ENCODE results near the gene ASCL2.
A peak's percentile ranks its signal among the peaks of the same experiment; 100 is the strongest.

Gene ASCL2

GRCh38 chr11:2262301-2263070 is 7.9 kb downstream of the ASCL2 start:
- H3K4me3 ChIP-seq (ENCODE audit: low read depth, low read length): no peak overlapping the region
- H4K91ac ChIP-seq (ENCODE audit: low read depth, low read length): no peak overlapping the region
- no peak overlapping the region for H2AFZ ChIP-seq (ENCODE audit: insufficient read depth, low read length, poor library complexity)
- H2BK5ac ChIP-seq (ENCODE audit: low read depth, low read length, poor library complexity): no peak overlapping the region
- H3K9me3 ChIP-seq (ENCODE audit: insufficient read depth, low read depth, low read length): peaks cover 2% of the 10 kb centered on the region
- no peak overlapping the region for H2AK5ac ChIP-seq (ENCODE audit: low read length)
- H2BK12ac ChIP-seq (ENCODE audit: low read length): no peak overlapping the region
- DNase-seq: peak in 1 of 2 donors; percentile 41
- no peak overlapping the region for H2BK120ac ChIP-seq (ENCODE audit: insufficient read depth, low read length, poor library complexity)
- H3K4me2 ChIP-seq (ENCODE audit: low read length): no peak overlapping the region
- peaks cover under 1% of the 10 kb centered on the region in 2 experiments for H3K4me1 ChIP-seq (ENCODE audit: control insufficient read depth in 1 of 2, insufficient read depth in 2 of 2, low read length in 2 of 2)
- WGBS (ENCODE audit: extremely low coverage, insufficient coverage, insufficient read length): no CpG with 5 or more reads among the region's 18 CpGs
- H3K27ac ChIP-seq (ENCODE audit: low read depth, low read length): no peak overlapping the region
- peaks cover under 1% of the 10 kb centered on the region for H3K79me1 ChIP-seq (ENCODE audit: low read length)
- no peak overlapping the region for H4K8ac ChIP-seq (ENCODE audit: low read depth, low read length)
- H3K18ac ChIP-seq (ENCODE audit: low read length): no peak overlapping the region
- H3K14ac ChIP-seq (ENCODE audit: low read length): no peak overlapping the region
- no peak overlapping the region for H3K9ac ChIP-seq (ENCODE audit: low read length)
- H3K79me2 ChIP-seq (ENCODE audit: control insufficient read depth, insufficient read depth, low read length, poor library complexity): no peaks in the 10 kb centered on the region
- no peaks in the 10 kb centered on the region for H3K36me3 ChIP-seq (ENCODE audit: control insufficient read depth in 1 of 2, insufficient read depth in 2 of 2, low read length in 2 of 2)
- H3K23ac ChIP-seq (ENCODE audit: low read length): no peak overlapping the region
- no peak overlapping the region for H4K12ac ChIP-seq (ENCODE audit: low read depth, low read length)
- no peaks in the 10 kb centered on the region for H3K27me3 ChIP-seq (ENCODE audit: insufficient read depth, low read length)
- no peak overlapping the region for H3K4ac ChIP-seq (ENCODE audit: low read depth, low read length)

GRCh38 chr11:2261436-2262230 is 8.8 kb downstream of the ASCL2 start:
- no peaks in the 10 kb centered on the region for H3K27me3 ChIP-seq (ENCODE audit: insufficient read depth, low read length)
- H4K8ac ChIP-seq (ENCODE audit: low read depth, low read length): no peak overlapping the region
- no peak overlapping the region for H3K18ac ChIP-seq (ENCODE audit: low read length)
- no peak overlapping the region for H3K4me3 ChIP-seq (ENCODE audit: low read depth, low read length)
- H3K36me3 ChIP-seq (ENCODE audit: control insufficient read depth in 1 of 2, insufficient read depth in 2 of 2, low read length in 2 of 2): no peaks in the 10 kb centered on the region
- WGBS (ENCODE audit: extremely low coverage, insufficient coverage, insufficient read length): no CpG with 5 or more reads among the region's 21 CpGs
- H4K91ac ChIP-seq (ENCODE audit: low read depth, low read length): no peak overlapping the region
- H3K79me2 ChIP-seq (ENCODE audit: control insufficient read depth, insufficient read depth, low read length, poor library complexity): no peaks in the 10 kb centered on the region
- no peak overlapping the region for H2BK12ac ChIP-seq (ENCODE audit: low read length)
- H3K4ac ChIP-seq (ENCODE audit: low read depth, low read length): no peak overlapping the region
- H2BK5ac ChIP-seq (ENCODE audit: low read depth, low read length, poor library complexity): no peak overlapping the region
- H3K4me2 ChIP-seq (ENCODE audit: low read length): no peak overlapping the region
- DNase-seq: peak in 1 of 2 donors; percentile 53
- H2BK120ac ChIP-seq (ENCODE audit: insufficient read depth, low read length, poor library complexity): no peak overlapping the region
- H3K9ac ChIP-seq (ENCODE audit: low read length): no peak overlapping the region
- H3K9me3 ChIP-seq (ENCODE audit: insufficient read depth, low read depth, low read length): peaks cover 2% of the 10 kb centered on the region
- H3K23ac ChIP-seq (ENCODE audit: low read length): no peak overlapping the region
- no peak overlapping the region for H2AFZ ChIP-seq (ENCODE audit: insufficient read depth, low read length, poor library complexity)
- H3K14ac ChIP-seq (ENCODE audit: low read length): no peak overlapping the region
- H3K4me1 ChIP-seq (ENCODE audit: control insufficient read depth in 1 of 2, insufficient read depth in 2 of 2, low read length in 2 of 2): peaks cover 7 to 8% of the 10 kb centered on the region in 2 experiments
- H4K12ac ChIP-seq (ENCODE audit: low read depth, low read length): no peak overlapping the region
- H3K27ac ChIP-seq (ENCODE audit: low read depth, low read length): no peak overlapping the region
- H2AK5ac ChIP-seq (ENCODE audit: low read length): no peak overlapping the region
- H3K79me1 ChIP-seq (ENCODE audit: low read length): peaks cover 3% of the 10 kb centered on the region

GRCh38 chr11:2260491-2261364 is 9.7 kb downstream of the ASCL2 start:
- Histone ChIP-seq H3K9ac (ENCODE audit: low read length) (no peak overlapping the region), H2BK12ac (ENCODE audit: low read length) (no peak overlapping the region), H3K27me3 (ENCODE audit: insufficient read depth, low read length) (no peaks in the 10 kb centered on the region), H3K4me1 (ENCODE audit: control insufficient read depth in 1 of 2, insufficient read depth in 2 of 2, low read length in 2 of 2) (peaks cover 11 to 13% of the 10 kb centered on the region in 2 experiments), H2AFZ (ENCODE audit: insufficient read depth, low read length, poor library complexity) (no peak overlapping the region), H3K14ac (ENCODE audit: low read length) (no peak overlapping the region), H3K27ac (ENCODE audit: low read depth, low read length) (no peak overlapping the region), H3K4ac (ENCODE audit: low read depth, low read length) (no peak overlapping the region), H3K4me3 (ENCODE audit: low read depth, low read length) (no peak overlapping the region), H4K91ac (ENCODE audit: low read depth, low read length) (no peak overlapping the region), H3K23ac (ENCODE audit: low read length) (no peak overlapping the region), H2AK5ac (ENCODE audit: low read length) (no peak overlapping the region), H2BK120ac (ENCODE audit: insufficient read depth, low read length, poor library complexity) (no peak overlapping the region), H3K4me2 (ENCODE audit: low read length) (no peak overlapping the region), H3K79me1 (ENCODE audit: low read length) (peaks cover 3% of the 10 kb centered on the region), H2BK5ac (ENCODE audit: low read depth, low read length, poor library complexity) (no peak overlapping the region), H3K18ac (ENCODE audit: low read length) (no peak overlapping the region), H4K8ac (ENCODE audit: low read depth, low read length) (no peak overlapping the region), H3K36me3 (ENCODE audit: control insufficient read depth in 1 of 2, insufficient read depth in 2 of 2, low read length in 2 of 2) (no peaks in the 10 kb centered on the region), H3K79me2 (ENCODE audit: control insufficient read depth, insufficient read depth, low read length, poor library complexity) (no peaks in the 10 kb centered on the region), H4K12ac (ENCODE audit: low read depth, low read length) (no peak overlapping the region), H3K9me3 (ENCODE audit: insufficient read depth, low read depth, low read length) (peaks cover 2% of the 10 kb centered on the region)
- WGBS (ENCODE audit: extremely low coverage, insufficient coverage, insufficient read length): no CpG with 5 or more reads among the region's 26 CpGs
- no peak for DNase-seq

- peaks cover 2% of the 10 kb centered on the region for H3K9me3 ChIP-seq (ENCODE audit: insufficient read depth, low read depth, low read length)
- H3K4me3 ChIP-seq (ENCODE audit: low read depth, low read length): no peak overlapping the region
- no peak overlapping the region for H2BK5ac ChIP-seq (ENCODE audit: low read depth, low read length, poor library complexity)
- no peak overlapping the region for H3K4me2 ChIP-seq (ENCODE audit: low read length)
- no peak overlapping the region for H2AFZ ChIP-seq (ENCODE audit: insufficient read depth, low read length, poor library complexity)
- H2BK120ac ChIP-seq (ENCODE audit: insufficient read depth, low read length, poor library complexity): no peak overlapping the region
- H2AK5ac ChIP-seq (ENCODE audit: low read length): no peak overlapping the region
- no peaks in the 10 kb centered on the region for H3K79me2 ChIP-seq (ENCODE audit: control insufficient read depth, insufficient read depth, low read length, poor library complexity)
- no peaks in the 10 kb centered on the region for H3K36me3 ChIP-seq (ENCODE audit: control insufficient read depth in 1 of 2, insufficient read depth in 2 of 2, low read length in 2 of 2)
- no peak overlapping the region for H2BK12ac ChIP-seq (ENCODE audit: low read length)
- no CpG with 5 or more reads among the region's 12 CpGs for WGBS (ENCODE audit: extremely low coverage, insufficient coverage, insufficient read length)
- H3K14ac ChIP-seq (ENCODE audit: low read length): no peak overlapping the region
- H3K18ac ChIP-seq (ENCODE audit: low read length): no peak overlapping the region
- H4K8ac ChIP-seq (ENCODE audit: low read depth, low read length): no peak overlapping the region
- H3K9ac ChIP-seq (ENCODE audit: low read length): no peak overlapping the region
- H4K91ac ChIP-seq (ENCODE audit: low read depth, low read length): no peak overlapping the region
- no peak overlapping the region for H3K4ac ChIP-seq (ENCODE audit: low read depth, low read length)
- H3K27ac ChIP-seq (ENCODE audit: low read depth, low read length): no peak overlapping the region
- peak in 1 of 2 donors; percentile 12 for DNase-seq
- peaks cover 11 to 13% of the 10 kb centered on the region in 2 experiments for H3K4me1 ChIP-seq (ENCODE audit: control insufficient read depth in 1 of 2, insufficient read depth in 2 of 2, low read length in 2 of 2)
- no peak overlapping the region for H4K12ac ChIP-seq (ENCODE audit: low read depth, low read length)
- peaks cover 3% of the 10 kb centered on the region for H3K79me1 ChIP-seq (ENCODE audit: low read length)
- no peak overlapping the region for H3K23ac ChIP-seq (ENCODE audit: low read length)
- H3K27me3 ChIP-seq (ENCODE audit: insufficient read depth, low read length): no peaks in the 10 kb centered on the region
Observed at GRCh38 chr11:2259897-2260451, 10.4 kb downstream of the ASCL2 start.
